GM10266 (cell line): Measurements from ENCODE around the gene SH2D3C.

ENCODE experiments used
- DNase-seq: peaks from one replicate; pipeline ENCODE4 v3.0.0; 2012; ENCODE audit errors: extremely low spot score
- CTCF ChIP-seq: IDR thresholded peaks from 2 replicates; pipeline ENCODE4 v1.5.1; 2012; ENCODE audit warnings: mild to moderate bottlenecking, low read depth; ENCODE audit not compliant: control insufficient read depth, insufficient read depth; ENCODE audit errors: missing control alignments

The SH2D3C gene

GRCh38 chr9:127812011-127812410 is 33.5 kb upstream of the SH2D3C start:
- no peak for TF ChIP-seq CTCF
- no peak for DNase-seq

GRCh38 chr9:127810378-127811187 is 32.1 kb upstream of the SH2D3C start:
- no peak for DNase-seq
- no peak for TF ChIP-seq CTCF

DNA sequence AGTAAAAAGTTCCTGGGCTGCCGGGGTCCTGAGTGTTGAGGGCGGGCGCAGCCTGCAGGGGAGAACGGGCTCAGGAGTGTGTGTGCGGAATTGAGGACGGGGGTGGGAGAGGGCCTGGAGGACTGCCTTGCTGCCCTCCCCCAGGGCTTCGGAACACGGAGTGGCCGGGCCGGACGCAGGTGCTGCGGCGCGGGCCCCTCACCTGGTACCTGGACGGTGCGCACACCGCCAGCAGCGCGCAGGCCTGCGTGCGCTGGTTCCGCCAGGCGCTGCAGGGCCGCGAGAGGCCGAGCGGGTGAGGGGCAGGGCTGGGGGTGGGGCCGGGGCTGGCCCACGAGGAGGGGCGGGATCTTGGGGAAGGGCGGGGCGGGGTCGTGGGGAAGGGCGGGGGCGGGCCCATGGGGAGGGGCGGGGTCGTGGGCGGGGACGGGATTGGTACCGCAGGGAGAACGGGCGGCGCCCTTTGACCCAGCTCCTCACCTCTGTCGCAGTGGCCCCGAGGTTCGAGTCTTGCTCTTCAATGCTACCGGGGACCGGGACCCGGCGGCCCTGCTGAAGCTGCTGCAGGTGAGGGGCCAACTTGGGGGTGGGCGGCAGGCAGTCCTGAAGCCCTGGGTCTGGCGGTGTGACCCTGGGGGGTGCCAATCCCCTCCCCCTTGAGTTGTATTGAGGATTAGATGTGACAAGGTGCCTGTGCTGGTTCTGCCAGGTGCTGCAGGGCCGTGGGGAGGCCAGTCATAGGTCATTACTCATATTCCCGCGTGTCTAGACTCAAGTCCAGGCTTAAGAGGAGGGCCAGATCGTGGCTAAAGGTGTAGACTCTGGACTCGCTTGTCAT is 31.3 kb upstream of the SH2D3C start:
- no peak for TF ChIP-seq CTCF
- DNase-seq: no peak

GRCh38 chr9:127809002-127809539 is 30.6 kb upstream of the SH2D3C start:
- TF ChIP-seq CTCF: no peak
- DNase-seq: no peak

- no peak for DNase-seq
- TF ChIP-seq CTCF: no peak
These were observed 30.0 kb upstream of the SH2D3C start for GRCh38 chr9:127808347-127809001.

GRCh38 chr9:127806871-127807270 is 28.4 kb upstream of the SH2D3C start:
- no peak for TF ChIP-seq CTCF
- no peak for DNase-seq
